IPS-20b (cell line): Measurements from ENCODE around the gene TMEM80.
"Not testable (repeated sequence)": the region's sequence is repeated elsewhere in the genome, so short reads cannot be mapped to it uniquely, and the experiment has no call there.

ENCODE experiments used
- H3K27ac ChIP-seq: one replicate; pipeline ENCODE4 v1.5.1; 2013; ENCODE audit warnings: low read length
- H3K27me3 ChIP-seq: 2 replicates; pipeline ENCODE4 v1.6.1; 2013; ENCODE audit warnings: mild to moderate bottlenecking, low read length, inconsistent platforms; ENCODE audit not compliant: insufficient read depth
- H3K36me3 ChIP-seq: 2 replicates; pipeline ENCODE4 v1.6.1; 2013; ENCODE audit warnings: low read depth, mild to moderate bottlenecking, inconsistent platforms, low read length, moderate library complexity; ENCODE audit not compliant: insufficient read depth
- H3K4me1 ChIP-seq: 2 replicates; pipeline ENCODE4 v1.6.1; 2013; ENCODE audit warnings: mild to moderate bottlenecking, control low read depth, inconsistent platforms, low read length, moderate library complexity; ENCODE audit not compliant: insufficient read depth
- H3K4me3 ChIP-seq: 2 replicates; pipeline ENCODE4 v1.5.1; 2013; ENCODE audit warnings: mild to moderate bottlenecking, low read length, inconsistent platforms
- H3K9ac ChIP-seq: 2 replicates; pipeline ENCODE4 v1.6.1; 2013; ENCODE audit warnings: low read depth, mild to moderate bottlenecking, inconsistent platforms, low read length, moderate library complexity
- H3K9me3 ChIP-seq: 2 replicates; pipeline ENCODE4 v1.6.1; 2013; ENCODE audit warnings: mild to moderate bottlenecking, low read depth, low read length, inconsistent platforms; ENCODE audit not compliant: insufficient read depth

The TMEM80 gene

DNA sequence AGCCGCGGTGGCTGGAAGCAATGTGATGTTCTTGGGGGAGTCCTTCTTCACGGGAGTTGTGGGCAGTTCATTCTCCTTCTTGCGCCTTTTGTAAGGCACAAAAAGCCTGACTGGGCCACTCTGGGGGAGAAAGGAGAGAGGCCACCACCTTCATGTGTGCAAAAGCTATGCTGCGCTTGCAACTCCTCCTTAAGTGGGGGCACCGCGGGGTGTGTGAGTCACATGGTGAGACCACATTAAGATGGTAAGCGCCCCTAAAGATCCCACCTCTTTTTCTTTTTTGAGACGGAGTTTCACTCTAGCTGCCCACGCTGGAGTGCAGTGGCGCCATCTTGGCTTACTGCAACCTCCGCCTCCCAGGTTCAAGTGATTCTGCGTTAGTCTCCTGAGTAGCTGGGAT lies 14.6 kb upstream of the TMEM80 start:
- no peak overlapping the region for H3K9ac ChIP-seq
- H3K36me3 ChIP-seq: peaks cover 56% of the 10 kb centered on the region
- no peaks in the 10 kb centered on the region; the same call in 1 of the 2 replicates for H3K4me1 ChIP-seq
- no peak overlapping the region for H3K27ac ChIP-seq
- no peaks in the 10 kb centered on the region for H3K9me3 ChIP-seq
- H3K4me3 ChIP-seq: no peak overlapping the region
- H3K27me3 ChIP-seq: no peaks in the 10 kb centered on the region

- Histone ChIP-seq H3K27me3 (no peaks in the 10 kb centered on the region), H3K4me1 (no peaks in the 10 kb centered on the region; the same call in 1 of the 2 replicates), H3K9ac (no peak overlapping the region), H3K4me3 (no peak overlapping the region), H3K9me3 (no peaks in the 10 kb centered on the region), H3K36me3 (peaks cover 76% of the 10 kb centered on the region), H3K27ac (no peak overlapping the region)
Measured at GRCh38 chr11:686451-687243, 9.0 kb upstream of the TMEM80 start.

DNA sequence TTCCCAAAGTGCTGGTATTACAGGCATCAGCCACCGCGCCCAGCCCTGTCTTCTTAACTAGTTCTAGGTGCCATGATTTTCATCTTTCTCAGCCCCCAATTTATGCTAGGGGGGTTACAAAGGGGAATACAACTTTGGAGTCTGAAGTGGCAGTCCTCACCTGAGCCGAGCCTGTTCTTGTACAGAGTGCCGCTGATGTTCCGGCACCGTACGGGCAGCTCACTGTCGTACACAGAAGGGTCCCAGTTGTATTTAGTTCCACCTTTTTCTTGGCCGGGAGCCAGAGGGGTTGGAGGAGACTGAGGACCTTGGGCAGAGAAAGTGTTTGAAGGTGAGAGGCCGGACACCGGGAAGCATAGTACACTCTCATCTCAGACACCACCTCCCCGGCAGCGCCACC lies 7.9 kb upstream of the TMEM80 start:
- Histone ChIP-seq H3K4me3 (no peak overlapping the region), H3K36me3 (peaks cover 65% of the 10 kb centered on the region), H3K4me1 (no peaks in the 10 kb centered on the region; the same call in 1 of the 2 replicates), H3K9me3 (no peaks in the 10 kb centered on the region), H3K27ac (no peak overlapping the region), H3K9ac (no peak overlapping the region), H3K27me3 (no peaks in the 10 kb centered on the region)

- Histone ChIP-seq H3K27ac (no peak overlapping the region), H3K9ac (no peak overlapping the region), H3K27me3 (no peaks in the 10 kb centered on the region), H3K36me3 (peaks cover 56% of the 10 kb centered on the region), H3K9me3 (no peaks in the 10 kb centered on the region), H3K4me3 (no peak overlapping the region), H3K4me1 (peaks cover 3% of the 10 kb centered on the region; the same call in 1 of the 2 replicates)
Measured at GRCh38 chr11:688681-689080, 6.9 kb upstream of the TMEM80 start.

GRCh38 chr11:689625-690024 lies 6.0 kb upstream of the TMEM80 start:
- no peaks in the 10 kb centered on the region for H3K9me3 ChIP-seq
- H3K27ac ChIP-seq: no peak overlapping the region
- H3K9ac ChIP-seq: no peak overlapping the region
- peaks cover 52% of the 10 kb centered on the region for H3K36me3 ChIP-seq
- no peak overlapping the region for H3K4me3 ChIP-seq
- no peaks in the 10 kb centered on the region for H3K27me3 ChIP-seq
- peaks cover 6% of the 10 kb centered on the region; the same call in 1 of the 2 replicates for H3K4me1 ChIP-seq

DNA sequence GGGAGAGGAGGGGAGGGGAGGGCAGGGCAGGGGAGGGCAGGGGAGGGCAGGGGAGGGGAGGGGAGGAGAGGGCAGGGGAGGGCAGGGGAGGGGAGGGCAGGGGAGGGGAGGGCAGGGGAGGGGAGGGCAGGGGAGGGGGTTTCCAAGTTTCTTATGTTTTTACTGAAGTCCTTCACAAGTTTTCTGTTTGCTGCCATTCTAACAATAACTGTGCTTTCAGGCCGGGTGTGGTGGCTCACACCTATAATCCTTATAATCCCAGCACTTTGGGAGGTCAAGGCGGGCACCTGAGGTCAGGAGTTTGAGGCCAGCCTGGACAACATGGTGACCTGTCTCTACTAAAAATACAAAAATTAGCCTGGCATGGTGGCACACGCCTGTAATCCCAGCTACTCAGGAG lies 5.4 kb upstream of the TMEM80 start:
- H3K9me3 ChIP-seq, H3K4me1 ChIP-seq, H3K27ac ChIP-seq, H3K9ac ChIP-seq, H3K4me3 ChIP-seq, H3K27me3 ChIP-seq: not testable (repeated sequence)
- peaks cover 49% of the 10 kb centered on the region for H3K36me3 ChIP-seq

- H3K27me3 ChIP-seq: no peaks in the 10 kb centered on the region
- peaks cover 45% of the 10 kb centered on the region for H3K36me3 ChIP-seq
- H3K9me3 ChIP-seq: no peaks in the 10 kb centered on the region
- H3K4me1 ChIP-seq: peaks cover 6% of the 10 kb centered on the region; the same call in 1 of the 2 replicates
- H3K4me3 ChIP-seq: no peak overlapping the region
- H3K27ac ChIP-seq: no peak overlapping the region
- H3K9ac ChIP-seq: no peak overlapping the region
Measured at GRCh38 chr11:690738-691633, 4.6 kb upstream of the TMEM80 start.

GRCh38 chr11:691710-692590 lies 3.7 kb upstream of the TMEM80 start:
- Histone ChIP-seq H3K4me1 (peaks cover 6% of the 10 kb centered on the region; the same call in 1 of the 2 replicates), H3K9me3 (no peaks in the 10 kb centered on the region), H3K4me3 (no peak overlapping the region), H3K27ac (no peak overlapping the region), H3K9ac (peak overlapping the region; percentile 37; the same call in 1 of the 2 replicates), H3K27me3 (no peaks in the 10 kb centered on the region), H3K36me3 (peaks cover 36% of the 10 kb centered on the region)

GRCh38 chr11:692824-693414 lies 2.7 kb upstream of the TMEM80 start:
- no peak overlapping the region for H3K27ac ChIP-seq
- H3K4me1 ChIP-seq: peaks cover 12% of the 10 kb centered on the region
- peaks cover 26% of the 10 kb centered on the region for H3K36me3 ChIP-seq
- peak overlapping the region; percentile 37; the same call in 1 of the 2 replicates for H3K9ac ChIP-seq
- no peaks in the 10 kb centered on the region for H3K9me3 ChIP-seq
- no peaks in the 10 kb centered on the region for H3K27me3 ChIP-seq
- peak overlapping the region; percentile 33; the same call in 1 of the 2 replicates for H3K4me3 ChIP-seq

DNA sequence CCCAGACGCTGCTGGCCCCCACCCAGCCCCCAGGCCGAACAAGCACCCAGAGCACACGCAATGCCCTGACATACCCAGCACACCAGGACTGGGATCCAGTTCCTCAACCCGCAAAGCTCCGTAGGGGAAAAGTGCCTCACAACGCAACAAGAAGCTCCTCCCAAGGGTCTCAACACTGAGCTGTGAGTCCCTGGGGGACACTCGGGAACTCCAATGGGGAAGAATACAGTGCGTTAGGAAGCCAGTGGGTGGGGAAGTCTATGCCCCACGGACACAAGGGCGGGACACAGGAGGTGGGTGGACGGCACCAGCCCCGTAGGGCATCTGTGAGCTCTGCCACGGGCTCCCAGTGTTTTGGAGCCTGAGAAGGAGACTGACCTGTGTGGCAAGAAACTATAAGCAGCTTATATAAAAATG lies 2.2 kb upstream of the TMEM80 start:
- Histone ChIP-seq H3K27ac (no peak overlapping the region), H3K4me3 (peak overlapping the region; percentile 33; the same call in 1 of the 2 replicates), H3K4me1 (peaks cover 14% of the 10 kb centered on the region), H3K9me3 (no peaks in the 10 kb centered on the region), H3K36me3 (peaks cover 21% of the 10 kb centered on the region), H3K27me3 (no peaks in the 10 kb centered on the region), H3K9ac (peak overlapping the region; percentile 37)
